C4-2B (cell line): Measurements from ENCODE around the gene HIP1R.
A peak's percentile ranks its signal among the peaks of the same experiment; 100 is the strongest.

ENCODE experiments used
- H3K27ac ChIP-seq: fragments of 450-650 bp; 2 replicates; pipeline ENCODE4 v1.5.1; 2017
- ZFX ChIP-seq: fragments of 450-650 bp; IDR thresholded peaks from 2 replicates; pipeline ENCODE4 v1.6.1; 2017
- TF ChIP-seq, protein P1 (sequence below): fragments of 450-650 bp; conservative IDR thresholded peaks from 2 replicates; pipeline ENCODE4 v1.5.1; 2017; ENCODE audit warnings: mild to moderate bottlenecking

HIP1R gene

DNA sequence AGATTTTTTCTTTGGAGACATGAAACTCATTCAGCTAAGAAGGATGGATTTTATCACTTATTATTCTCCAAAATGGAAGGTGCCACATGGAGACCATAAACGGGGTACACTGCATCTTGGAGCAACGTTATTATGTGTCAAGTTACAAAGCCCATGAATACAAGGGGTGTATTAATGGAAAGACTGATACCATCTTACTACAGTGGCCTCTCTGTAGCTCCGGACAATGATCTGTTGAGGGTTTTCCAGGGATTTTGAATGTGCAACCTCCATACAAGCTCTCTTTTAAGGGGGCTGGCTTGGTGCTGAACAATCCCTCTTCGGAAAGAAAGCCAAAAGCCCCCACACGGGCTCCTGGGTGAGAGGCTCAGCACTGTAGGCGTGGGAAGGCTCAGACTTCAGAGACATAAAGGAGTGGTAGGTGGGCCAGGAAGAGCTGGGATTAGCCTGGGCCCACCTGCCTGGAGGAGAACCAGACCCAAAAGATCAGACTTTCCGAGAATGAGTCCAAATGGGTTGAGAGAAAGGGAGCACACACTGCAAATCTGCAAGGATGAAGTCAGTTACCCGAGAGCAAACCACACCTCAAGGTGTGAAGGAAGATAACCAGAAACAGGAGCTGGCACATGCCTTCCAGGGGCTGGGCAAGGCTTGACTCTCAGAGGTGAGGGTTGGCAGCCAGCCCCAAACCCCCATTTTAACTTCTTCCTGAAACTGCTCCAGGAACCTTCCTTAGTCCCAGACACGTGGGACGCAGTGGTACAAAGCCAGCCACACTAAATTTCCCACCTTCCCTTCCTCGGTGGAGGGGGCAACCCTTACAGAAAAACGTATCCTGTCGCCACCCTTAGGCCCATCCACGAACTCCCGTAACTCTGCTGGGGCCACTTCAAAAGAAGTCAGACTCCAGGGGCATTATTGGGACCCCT is 59.2 kb downstream of the HIP1R start:
- no peak for TF ChIP-seq ZFX
- TF ChIP-seq, protein P1, sequence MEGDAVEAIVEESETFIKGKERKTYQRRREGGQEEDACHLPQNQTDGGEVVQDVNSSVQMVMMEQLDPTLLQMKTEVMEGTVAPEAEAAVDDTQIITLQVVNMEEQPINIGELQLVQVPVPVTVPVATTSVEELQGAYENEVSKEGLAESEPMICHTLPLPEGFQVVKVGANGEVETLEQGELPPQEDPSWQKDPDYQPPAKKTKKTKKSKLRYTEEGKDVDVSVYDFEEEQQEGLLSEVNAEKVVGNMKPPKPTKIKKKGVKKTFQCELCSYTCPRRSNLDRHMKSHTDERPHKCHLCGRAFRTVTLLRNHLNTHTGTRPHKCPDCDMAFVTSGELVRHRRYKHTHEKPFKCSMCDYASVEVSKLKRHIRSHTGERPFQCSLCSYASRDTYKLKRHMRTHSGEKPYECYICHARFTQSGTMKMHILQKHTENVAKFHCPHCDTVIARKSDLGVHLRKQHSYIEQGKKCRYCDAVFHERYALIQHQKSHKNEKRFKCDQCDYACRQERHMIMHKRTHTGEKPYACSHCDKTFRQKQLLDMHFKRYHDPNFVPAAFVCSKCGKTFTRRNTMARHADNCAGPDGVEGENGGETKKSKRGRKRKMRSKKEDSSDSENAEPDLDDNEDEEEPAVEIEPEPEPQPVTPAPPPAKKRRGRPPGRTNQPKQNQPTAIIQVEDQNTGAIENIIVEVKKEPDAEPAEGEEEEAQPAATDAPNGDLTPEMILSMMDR, result no peak
- H3K27ac ChIP-seq, result peak overlapping the region; percentile 87; the same call in 1 of the 2 replicates

DNA sequence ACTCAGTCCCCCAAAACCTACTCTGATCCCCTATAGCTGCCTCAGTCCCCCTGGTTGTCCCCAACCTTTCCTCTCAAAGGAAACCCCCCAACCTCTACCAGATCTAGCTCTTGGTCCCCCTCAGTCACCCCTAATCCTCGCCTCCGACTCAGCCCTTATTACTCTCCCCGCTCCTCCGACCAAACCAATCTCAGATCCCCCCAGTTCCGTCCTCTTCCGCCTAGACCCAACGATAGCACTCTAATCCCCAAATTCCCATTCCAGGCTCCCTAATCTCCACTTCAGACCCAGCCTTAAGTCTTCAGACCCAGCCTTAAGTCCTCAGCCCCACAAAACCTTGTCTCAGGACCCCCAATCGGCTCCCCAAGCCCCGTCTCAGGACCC is 60.1 kb downstream of the HIP1R start:
- TF ChIP-seq, protein P1, result no peak
- TF ChIP-seq ZFX, result no peak
- H3K27ac ChIP-seq, result peak overlapping the region; percentile 87

DNA sequence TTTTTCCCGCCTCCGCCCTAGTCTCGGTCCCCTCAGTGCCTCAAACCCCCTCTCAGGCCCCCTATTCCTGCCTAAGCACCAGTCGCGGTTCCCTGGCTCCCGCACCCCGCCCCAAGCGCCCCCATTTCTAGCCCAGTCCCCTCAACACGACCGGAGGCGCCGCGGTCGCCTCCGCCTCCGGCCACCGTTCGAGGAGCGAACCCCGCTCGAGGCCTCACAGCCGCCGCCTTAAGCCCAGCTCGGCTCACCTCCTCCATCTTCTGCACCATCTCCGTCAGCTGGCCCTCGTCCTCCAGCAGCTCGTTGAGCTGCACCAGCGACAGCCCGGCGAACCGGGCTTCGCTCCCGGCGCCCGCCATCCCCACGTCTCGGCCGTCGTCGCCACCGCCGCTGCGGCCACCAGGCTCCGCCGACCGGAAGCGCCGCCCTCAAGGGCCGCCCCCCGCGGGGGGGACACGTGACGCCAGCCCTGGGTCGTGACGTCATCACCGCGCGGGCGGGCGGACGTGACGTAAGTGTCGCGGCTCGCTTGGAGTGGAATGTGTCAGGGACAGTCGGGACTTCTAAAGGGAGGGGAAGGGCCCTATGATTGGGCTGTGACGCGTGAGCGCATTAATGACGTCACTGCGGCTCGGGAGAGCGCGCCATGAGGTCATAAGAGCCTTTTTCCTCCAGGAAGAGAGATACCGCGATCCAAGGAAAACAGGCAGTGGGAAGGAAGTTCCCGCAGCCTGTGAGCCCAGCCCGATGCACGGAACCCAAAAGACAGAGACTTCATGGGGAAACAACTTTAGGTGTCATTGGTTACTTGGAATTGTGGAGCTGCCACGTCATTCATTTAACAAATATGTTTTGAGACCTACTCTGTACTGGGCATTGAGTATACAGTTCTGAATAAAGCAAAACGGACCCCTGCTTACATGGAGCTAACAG is 60.7 kb downstream of the HIP1R start, which contains the start of gene VPS37B:
Gene VPS37B, minus strand, starts transcription at position 421 of the 933 bp plus-strand sequence. Its CDS starts 62 bp downstream, at position 359.
- peak within 1 kb of the TSS; percentile 87 for H3K27ac ChIP-seq
- peak; percentile 46 for TF ChIP-seq ZFX
- TF ChIP-seq, protein P1, result no peak

DNA sequence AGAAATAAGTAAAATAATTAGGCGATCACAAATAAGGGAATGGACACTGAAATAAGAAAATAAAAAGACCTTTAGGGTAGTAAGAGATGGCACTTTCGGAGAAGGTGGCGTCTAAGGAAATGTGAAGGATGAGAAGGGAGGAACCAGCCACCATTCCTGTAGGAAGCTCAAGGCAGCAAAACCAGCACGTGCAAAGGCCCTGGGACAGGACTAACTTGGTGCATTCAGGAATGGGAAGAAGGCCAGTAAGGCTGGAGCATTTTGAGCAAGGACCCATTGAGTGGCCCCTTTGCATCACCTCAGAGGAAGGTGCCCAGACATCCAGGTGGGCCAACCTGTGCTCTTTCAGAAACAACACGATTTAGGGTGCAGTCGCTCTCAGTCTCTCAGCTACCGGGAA is 61.4 kb downstream of the HIP1R start:
- TF ChIP-seq, protein P1, result no peak
- TF ChIP-seq ZFX, result no peak
- H3K27ac ChIP-seq, result no peak overlapping the region

DNA sequence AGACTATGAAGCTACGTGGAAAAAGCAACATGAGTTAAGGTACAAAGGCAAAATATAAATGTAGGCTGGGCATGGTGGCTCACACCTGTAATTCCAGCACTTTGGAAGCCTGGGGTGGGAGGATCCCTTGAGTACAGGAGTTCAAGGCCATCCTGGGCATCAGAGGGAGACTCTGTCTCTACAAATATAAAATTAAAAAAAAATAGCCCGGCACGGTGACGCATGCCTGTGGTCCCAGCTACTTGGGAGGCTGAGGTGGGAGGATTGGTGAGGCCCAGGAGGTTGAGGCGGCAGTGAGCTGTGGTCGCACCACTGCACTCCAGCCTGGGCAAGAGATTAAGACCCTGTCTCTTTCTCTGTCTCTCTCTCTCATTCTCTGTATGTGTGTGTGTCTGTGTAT is 64.6 kb downstream of the HIP1R start:
- no peak for TF ChIP-seq ZFX
- TF ChIP-seq, protein P1, result no peak
- H3K27ac ChIP-seq, result no peak overlapping the region

DNA sequence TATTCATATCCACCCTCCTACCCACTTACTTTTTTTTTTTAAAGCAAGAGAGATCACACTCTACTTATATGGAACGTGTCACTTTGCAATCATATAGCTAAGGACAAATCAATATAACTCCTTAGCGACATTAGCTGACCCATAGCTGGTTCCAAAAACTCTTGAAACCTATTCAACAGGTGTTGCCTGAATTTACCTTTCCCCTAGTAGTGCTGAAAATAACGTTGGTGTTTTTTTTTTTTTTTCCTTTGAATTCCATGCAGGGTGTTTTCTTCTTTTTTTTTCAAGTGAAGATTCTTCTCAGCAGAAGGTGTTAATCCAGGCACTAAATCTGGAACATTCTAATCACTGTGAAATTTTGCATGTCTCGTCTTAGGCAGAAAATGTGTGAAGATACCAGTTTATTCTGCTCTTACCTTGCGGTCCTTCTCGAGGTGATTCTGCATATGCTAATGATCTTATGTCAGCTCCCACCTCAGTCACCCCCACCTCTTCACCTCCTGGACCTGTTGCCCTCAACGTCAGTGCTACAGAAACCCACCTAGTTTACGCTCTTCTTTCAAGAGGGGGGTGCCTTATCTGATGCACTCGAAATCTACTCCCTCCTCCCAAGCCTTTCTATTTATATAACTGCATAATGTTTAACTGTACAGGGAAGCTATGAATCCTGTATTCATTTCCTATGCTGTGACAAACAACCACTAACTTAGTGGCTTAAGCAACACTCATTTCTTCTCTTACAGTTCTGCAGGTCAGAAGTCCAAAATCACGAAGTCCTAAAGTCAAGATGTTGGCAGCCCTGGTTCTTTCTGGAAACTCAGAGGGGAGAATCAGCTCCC is 67.8 kb downstream of the HIP1R start:
- no peak for TF ChIP-seq ZFX
- TF ChIP-seq, protein P1, result no peak
- no peak overlapping the region for H3K27ac ChIP-seq
